Measurements from ENCODE around the gene MFSD1. TPM values are rescaled to one million over a fixed set of nuclear protein-coding genes. Genes with fewer than 3 reads are reported as not detected.

Gene MFSD1
- total RNA-seq, 6 donors from 2014 or later, result 51.5 to 127 (median 106) TPM

DNA sequence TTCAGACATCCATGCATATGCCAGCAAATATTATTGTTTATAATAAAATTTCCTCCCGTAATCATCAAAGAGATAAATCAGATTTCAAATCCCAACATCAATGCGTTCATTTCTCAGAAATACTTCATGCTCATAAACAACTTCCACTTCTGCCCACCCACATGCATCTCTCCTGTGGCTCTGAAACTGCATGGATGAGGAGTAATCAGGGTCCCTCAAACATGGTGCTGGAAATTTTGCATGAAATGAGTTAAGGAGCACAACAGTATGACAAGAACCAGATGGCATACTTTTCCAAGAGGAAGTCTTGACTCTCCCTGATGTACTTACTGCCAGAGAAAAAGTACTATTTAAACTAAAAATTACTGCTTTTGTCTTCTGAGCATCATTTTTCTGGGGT is 26.9 kb upstream of the MFSD1 start:
- ATAC-seq (ENCODE audit: low FRiP score in 2 of 2), result no peak
- 47 to 59% methylated on average over 2 of the region's 2 CpGs for WGBS, 2 donors
- TF ChIP-seq POLR2AphosphoS5 (IDR thresholded peaks at IDR 0.05) (no peak), POLR2A (IDR thresholded peaks at IDR 0.05) (no peak), EP300 (IDR thresholded peaks at IDR 0.05) (no peak)
- TF ChIP-seq, protein P1, sequence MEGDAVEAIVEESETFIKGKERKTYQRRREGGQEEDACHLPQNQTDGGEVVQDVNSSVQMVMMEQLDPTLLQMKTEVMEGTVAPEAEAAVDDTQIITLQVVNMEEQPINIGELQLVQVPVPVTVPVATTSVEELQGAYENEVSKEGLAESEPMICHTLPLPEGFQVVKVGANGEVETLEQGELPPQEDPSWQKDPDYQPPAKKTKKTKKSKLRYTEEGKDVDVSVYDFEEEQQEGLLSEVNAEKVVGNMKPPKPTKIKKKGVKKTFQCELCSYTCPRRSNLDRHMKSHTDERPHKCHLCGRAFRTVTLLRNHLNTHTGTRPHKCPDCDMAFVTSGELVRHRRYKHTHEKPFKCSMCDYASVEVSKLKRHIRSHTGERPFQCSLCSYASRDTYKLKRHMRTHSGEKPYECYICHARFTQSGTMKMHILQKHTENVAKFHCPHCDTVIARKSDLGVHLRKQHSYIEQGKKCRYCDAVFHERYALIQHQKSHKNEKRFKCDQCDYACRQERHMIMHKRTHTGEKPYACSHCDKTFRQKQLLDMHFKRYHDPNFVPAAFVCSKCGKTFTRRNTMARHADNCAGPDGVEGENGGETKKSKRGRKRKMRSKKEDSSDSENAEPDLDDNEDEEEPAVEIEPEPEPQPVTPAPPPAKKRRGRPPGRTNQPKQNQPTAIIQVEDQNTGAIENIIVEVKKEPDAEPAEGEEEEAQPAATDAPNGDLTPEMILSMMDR (IDR thresholded peaks at IDR 0.05), result no peak
- no peak for DNase-seq
- Histone ChIP-seq H3K27ac (no peak overlapping the region), H3K4me3 (no peak overlapping the region), H3K9me3 (no peaks in the 10 kb centered on the region), H3K36me3 (no peaks in the 10 kb centered on the region), H3K27me3 (no peaks in the 10 kb centered on the region), H3K4me1 (peaks cover 23 to 37% (median 32%) of the 10 kb centered on the region in 4 donors)

DNA sequence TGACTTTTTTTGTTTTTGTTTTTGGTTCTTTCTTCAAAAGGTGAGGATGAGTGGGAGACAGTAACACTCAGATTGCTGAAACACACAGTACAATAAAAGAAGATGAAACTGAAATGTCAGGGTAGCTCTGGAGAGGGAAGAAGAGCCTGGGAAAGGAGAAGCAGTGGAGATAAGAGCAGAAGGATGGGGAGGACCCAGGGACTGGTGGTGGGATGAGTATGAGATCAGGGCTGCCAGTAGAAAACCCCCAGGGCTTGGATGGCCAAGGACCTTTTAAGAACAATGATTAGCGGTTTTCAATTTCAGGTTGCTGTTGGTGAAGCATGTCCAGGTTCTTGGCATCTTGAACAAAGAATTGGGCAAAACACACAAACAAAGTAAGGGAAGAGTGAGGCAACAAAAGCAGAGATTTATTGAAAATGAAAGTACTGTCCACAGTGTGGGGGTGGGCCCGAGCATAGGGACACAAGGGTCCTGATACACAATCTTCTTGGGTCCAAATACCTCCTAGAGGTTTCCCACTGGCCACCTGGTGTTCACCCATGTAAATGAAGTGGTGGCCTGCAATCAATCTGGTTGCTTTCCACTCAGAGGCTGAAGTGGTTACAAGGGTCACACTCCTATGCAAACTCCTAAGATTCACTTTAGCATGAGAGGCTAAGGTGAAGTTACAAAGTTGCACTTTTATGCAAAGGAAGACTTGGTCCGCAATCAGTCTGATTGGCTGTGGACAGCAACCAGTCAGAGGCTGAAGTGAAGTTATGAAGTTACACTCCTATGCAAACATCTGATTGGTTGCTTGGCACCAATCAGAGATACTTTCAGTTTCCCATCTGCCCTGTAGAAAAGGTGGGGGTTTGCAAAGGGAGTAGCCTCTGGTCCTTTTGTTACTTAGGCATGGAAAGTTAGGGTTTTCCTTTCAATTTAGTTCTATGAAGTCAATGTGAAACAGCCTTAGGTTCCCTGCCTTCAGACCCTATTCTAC is 26.1 kb upstream of the MFSD1 start:
- H3K27me3 ChIP-seq, result no peaks in the 10 kb centered on the region
- ATAC-seq (ENCODE audit: low FRiP score in 2 of 2), result no peak
- 87 to 96% methylated on average over 3 of the region's 3 CpGs for WGBS, 2 donors
- H3K27ac ChIP-seq, result peak overlapping the region in 2 of 4 donors; percentile 4 to 44
- no peak for DNase-seq
- TF ChIP-seq, protein P1 (IDR thresholded peaks at IDR 0.05), result no peak
- TF ChIP-seq POLR2AphosphoS5 (IDR thresholded peaks at IDR 0.05) (no peak), POLR2A (IDR thresholded peaks at IDR 0.05) (no peak), EP300 (IDR thresholded peaks at IDR 0.05) (no peak)
- no peak overlapping the region for H3K4me3 ChIP-seq
- H3K9me3 ChIP-seq, result no peaks in the 10 kb centered on the region
- no peaks in the 10 kb centered on the region for H3K36me3 ChIP-seq
- peaks cover 16 to 30% (median 26%) of the 10 kb centered on the region in 4 donors for H3K4me1 ChIP-seq

DNA sequence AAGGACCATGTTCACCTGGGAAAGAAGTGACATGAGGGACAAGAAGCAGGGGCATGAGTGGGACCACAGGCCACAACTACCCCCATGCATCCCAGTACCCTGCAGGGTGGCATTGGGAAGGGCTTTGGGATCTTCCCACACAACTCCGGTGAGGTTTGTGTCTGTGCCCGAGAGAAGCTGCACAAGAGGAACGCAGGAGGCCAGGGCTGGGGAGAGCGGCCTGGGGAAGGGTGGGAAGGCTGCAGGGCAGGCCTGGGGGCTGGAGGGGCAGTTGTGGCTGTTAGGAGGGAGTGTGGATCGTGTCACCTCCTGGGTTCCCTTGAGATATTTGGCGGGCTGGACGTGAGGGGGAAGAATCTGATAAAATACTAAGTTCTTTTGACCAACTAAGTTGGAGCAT is 25.3 kb upstream of the MFSD1 start:
- ATAC-seq (ENCODE audit: low FRiP score in 2 of 2), result no peak
- Histone ChIP-seq H3K27me3 (no peaks in the 10 kb centered on the region), H3K4me3 (no peak overlapping the region), H3K27ac (peak overlapping the region in 3 of 4 donors; percentile 4 to 60 (median 44)), H3K9me3 (no peaks in the 10 kb centered on the region), H3K36me3 (no peaks in the 10 kb centered on the region), H3K4me1 (peaks cover 15 to 27% (median 22%) of the 10 kb centered on the region in 4 donors)
- 93 to 94% methylated on average over 7 of the region's 7 CpGs for WGBS, 2 donors
- peak in 1 of 2 donors; percentile 31 for DNase-seq
- TF ChIP-seq, protein P1 (IDR thresholded peaks at IDR 0.05), result no peak
- no peak for TF ChIP-seq EP300 (IDR thresholded peaks at IDR 0.05)
- TF ChIP-seq POLR2AphosphoS5 (IDR thresholded peaks at IDR 0.05), result no peak
- TF ChIP-seq POLR2A (IDR thresholded peaks at IDR 0.05), result no peak

GRCh38 chr3:158777161-158777873 is 24.5 kb upstream of the MFSD1 start:
- H3K4me1 ChIP-seq, result peaks cover 10 to 26% (median 18%) of the 10 kb centered on the region in 4 donors
- H3K27ac ChIP-seq, result peak overlapping the region in 3 of 4 donors; percentile 5 to 60 (median 52)
- no peaks in the 10 kb centered on the region for H3K36me3 ChIP-seq
- DNase-seq (no peak), ATAC-seq (ENCODE audit: low FRiP score in 2 of 2) (no peak)
- H3K9me3 ChIP-seq, result no peaks in the 10 kb centered on the region
- no peak for TF ChIP-seq POLR2AphosphoS5 (IDR thresholded peaks at IDR 0.05)
- TF ChIP-seq, protein P1 (IDR thresholded peaks at IDR 0.05), result no peak
- no peak for TF ChIP-seq POLR2A (IDR thresholded peaks at IDR 0.05)
- TF ChIP-seq EP300 (IDR thresholded peaks at IDR 0.05), result no peak
- H3K27me3 ChIP-seq, result no peaks in the 10 kb centered on the region
- no peak overlapping the region for H3K4me3 ChIP-seq
- WGBS, 2 donors, result 75 to 78% methylated on average over 3 of the region's 3 CpGs

Measured in upper lobe of left lung (tissue), 6 donors.